GM18498 (cell line): ENCODE results near the gene SMIM12.

ENCODE experiments used
- ATAC-seq: cut with Tn5 transposase; IDR thresholded peaks from one replicate; pipeline ENCODE4 v1.9.1; 2021; ENCODE audit warnings: mild to moderate bottlenecking, moderate library complexity; ENCODE audit not compliant: unreplicated experiment

The SMIM12 gene, protein sequence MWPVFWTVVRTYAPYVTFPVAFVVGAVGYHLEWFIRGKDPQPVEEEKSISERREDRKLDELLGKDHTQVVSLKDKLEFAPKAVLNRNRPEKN

DNA sequence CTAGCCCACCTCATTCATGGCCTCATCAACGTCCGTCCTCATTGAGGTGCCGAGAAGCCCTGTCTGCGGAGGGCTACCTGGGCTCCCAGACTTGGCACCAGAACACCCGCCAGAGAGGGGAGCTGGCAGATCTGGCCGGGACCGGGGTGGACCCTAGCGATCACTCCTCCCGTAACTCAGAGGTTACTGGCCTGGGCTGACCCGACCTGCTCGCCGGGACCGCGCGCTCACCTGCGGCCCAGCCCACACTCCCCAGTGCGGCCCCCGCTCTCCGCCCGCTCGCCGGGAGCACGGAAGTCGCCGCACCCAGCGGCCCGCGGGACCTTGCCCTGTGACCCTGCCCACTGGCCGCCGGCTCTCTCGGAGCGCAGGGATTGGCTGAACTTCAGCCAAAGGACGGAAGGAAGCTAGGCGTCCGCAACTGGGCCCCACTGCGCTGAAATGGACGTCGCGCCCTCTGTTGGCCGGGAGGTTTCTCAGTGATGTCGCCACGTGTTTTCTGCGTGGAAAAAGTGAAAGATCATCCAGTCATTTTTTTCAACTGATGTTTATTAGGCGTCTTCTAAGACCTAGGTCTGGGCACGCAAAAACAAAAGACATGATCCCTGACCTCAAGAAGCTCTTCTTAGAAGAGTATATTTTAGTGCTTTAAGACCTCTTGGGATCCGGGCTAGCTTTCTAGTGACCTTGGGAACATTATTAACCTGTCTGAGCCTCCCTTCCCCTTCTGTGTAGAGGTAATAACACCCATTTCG is at the start of gene SMIM12:
TSS of gene SMIM12 (minus strand) at position 304 of the 755 bp plus-strand sequence. CDS start 3,772 bp downstream, outside the sequence.
- peak; percentile 96 for ATAC-seq

DNA sequence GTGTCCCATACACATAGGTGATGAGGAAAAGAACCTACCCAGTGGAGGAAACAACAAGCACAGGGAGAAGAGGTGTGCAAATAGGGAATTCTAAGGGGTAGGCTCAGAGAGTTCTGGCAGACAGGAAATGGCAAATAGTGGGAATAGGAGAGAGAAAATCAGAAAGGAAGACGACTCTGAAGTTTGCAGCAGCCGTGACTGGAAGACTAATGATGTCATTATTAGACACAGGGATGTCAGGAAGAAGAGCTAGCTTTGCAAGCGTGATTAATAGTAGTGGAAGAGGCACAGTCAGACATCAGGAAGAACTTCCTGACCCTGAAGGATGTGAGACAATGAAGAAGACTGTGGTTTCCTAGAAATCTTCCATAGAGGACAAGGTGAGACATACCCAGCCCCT is 48.8 kb upstream of the SMIM12 start:
- ATAC-seq, result no peak

DNA sequence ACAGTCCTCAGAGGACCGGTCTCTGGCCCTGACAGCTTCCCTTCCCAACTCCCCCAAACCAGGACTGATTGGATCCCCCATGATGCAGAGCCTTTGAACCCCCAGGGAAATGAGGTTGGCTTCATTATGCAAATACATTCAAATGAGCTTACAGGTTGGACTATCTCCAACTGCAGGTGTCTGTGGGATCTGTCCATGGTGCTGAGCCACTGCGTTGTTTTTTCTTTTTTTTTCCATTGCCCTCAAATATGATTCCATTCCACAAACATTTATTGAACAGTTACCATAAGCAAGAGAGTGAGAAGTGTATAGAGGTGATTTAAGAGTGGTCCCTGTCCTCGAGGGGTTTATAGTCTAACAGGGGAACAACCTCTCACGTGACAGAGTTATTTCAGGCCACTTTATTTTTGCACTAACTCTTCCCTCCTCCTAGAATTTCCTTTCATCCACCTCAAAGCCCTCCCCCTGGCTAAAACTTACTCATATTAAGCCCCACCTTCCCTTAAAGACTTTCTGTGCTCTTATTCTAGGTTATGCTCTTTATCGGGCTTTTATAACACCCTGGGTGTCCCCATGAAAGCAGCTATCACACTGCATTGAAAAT is 48.0 kb upstream of the SMIM12 start:
- ATAC-seq, result no peak

DNA sequence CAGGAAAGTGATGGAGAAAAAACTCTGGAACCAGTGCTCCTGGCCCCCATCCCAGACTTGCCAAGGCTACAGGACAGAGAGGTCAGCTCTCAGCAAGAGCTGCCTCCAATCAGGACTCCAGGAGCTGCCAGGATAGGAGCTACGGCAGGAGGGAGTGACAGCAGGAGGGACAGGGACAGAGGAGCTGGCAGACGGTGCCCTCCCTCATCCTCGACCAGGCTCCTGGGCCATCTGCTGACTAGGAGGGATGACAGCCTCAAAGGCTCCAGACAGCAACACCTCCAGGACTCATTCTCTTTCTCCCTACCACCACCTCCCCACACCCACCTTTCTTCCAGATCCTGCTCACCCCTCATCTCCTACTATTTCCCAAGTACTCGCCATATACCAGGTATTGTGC is 47.2 kb upstream of the SMIM12 start:
- ATAC-seq, result no peak

DNA sequence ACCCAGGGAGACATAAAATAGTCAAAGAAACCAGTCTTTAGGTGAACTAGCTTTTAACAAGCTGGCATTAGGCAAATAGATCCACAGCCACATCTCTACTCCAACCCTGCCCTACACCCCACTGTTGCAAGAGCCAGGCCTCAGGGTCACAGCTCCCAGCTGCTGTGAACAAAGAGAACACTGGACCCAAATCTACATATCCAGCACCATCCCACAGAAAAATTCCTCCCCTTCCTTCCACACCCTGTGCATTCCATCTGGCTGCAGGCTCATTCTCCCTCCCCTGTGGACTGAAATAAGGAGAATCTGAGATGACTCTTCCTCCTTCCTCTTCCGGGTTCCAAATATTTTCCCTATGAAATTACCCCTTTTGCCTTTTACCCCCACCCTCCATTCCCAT is 46.7 kb upstream of the SMIM12 start:
- no peak for ATAC-seq

DNA sequence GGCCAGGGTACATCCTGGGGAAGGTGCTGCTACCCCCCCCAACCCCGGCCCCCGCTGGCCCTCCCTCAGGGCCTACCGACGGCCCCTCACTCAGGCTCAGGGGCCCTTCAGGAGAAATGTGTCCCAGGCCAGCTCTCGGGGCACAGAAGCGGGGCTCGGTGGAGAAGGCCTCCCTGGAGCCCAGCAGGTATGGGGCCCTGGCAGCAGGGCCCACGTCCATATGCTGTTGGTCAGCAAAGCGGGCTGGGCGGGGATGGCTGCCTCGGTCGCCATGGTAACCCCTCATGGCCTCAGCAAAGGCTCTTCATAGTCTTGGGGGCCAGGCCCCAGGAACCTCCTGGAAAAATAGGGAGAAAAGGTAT is 45.5 kb upstream of the SMIM12 start:
- ATAC-seq, result no peak

DNA sequence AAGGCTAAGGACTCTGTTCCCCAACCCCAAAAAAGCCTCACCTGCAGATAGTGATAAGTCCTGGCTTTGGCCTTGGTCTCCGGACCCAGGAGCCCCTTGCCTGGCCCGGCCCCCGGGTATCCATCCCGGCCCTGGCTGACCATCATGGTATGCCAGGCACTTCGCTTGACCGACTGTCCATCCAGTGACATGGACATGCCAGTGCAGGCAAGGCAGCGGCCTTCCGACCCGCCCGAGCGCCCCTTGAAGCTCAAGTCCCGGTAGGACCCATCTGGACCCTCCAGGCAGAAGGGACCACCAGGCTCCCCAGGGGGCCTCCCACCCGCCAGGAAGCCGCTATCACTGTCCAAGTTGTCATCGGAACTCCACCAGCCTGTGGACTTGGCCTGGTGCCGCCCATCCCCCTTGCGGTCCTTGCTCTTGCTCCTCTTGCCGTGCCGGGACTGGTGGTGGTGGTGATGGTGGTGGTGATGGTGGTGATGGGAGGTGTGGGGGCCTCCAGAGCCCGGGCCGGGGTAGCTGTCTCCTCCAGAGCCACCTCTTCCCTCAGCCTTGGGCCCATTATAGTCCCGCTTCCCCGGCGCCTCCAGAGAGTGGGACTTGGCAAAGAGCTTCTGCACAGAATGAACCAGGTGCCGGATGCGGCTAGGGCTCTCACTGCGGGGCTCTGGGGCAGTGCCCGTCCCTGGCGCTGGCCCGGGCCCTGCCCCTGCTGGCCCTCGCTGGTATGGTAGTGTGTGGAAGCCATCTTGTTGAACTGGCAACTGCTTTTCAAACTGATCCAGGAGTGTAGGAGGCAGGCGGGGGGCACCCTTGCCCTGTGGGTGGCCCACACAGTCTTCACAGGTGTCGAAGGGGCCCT is 44.9 kb upstream of the SMIM12 start:
- no peak for ATAC-seq

DNA sequence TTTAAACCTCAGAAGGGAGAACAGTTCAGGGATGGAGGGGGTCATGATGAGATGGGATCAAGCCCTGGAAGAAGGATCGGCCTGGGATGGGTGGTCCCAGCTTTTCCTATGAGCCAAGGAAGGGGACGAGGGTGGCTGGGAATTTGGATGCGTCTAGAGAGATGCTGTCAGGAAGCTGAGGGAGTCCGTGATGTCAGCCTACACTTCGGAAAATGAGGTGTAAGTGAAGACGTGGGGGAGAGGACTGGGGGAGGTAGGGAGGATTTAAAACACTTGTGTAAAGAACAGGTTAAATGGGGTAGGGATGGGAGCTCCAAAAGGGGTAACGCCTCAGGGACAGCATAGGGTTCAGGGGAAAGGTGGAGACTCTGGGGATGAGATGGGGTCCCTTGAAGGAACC is 42.4 kb upstream of the SMIM12 start:
- ATAC-seq, result no peak

DNA sequence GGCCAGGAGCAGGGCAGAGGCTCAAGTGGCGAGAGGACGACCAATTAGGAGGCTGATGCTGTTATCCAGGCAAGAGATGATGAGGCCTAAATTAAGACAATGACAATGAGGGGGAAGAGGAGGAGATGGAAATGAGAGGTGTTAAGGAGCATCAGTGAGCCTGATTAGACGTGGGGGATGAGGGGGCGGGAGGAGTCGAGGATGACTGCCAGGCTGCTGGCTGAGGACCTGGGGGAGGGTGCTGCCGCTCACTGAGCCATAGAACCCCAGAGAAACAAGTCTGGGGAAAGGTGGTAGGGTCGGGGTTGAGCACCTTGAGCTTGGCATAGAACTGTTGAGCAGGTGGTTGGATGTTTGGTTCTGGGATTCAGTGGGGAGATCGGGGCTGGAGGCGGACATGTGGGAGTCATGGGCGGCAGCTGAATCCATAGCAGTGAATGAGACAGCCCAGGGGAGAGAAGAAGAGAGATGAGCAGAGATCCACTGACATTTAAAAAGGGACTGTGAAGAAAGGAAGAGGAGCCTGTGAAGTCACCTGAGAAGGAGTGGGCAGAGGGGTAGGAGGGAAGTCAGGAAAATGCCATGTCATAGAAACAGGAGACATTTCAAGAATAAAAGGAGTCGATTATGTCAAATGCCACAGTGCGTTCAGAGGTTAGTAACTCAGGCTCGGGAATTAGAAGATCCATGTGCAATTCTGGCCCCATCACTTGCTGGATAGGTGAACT is 41.4 kb upstream of the SMIM12 start:
- no peak for ATAC-seq

DNA sequence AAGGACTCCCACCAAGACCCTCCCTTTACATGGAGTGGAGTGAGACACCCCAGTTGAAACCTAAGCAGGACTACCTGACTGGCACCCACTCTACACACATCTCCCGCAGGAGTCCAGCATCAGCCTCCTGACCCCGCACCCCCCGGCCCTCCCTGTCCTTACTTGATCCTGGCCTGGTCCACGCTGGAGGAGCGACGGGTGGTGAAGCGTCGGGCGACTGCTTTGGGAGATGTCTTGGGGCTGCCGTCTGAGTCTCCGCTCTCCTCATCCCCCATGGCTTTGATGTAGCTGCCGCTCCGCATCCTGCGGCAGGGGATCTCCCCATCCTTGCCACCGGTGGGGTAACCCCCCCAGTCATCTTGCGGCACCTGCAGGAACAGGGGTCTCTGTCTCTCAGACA is 40.4 kb upstream of the SMIM12 start:
- no peak for ATAC-seq

DNA sequence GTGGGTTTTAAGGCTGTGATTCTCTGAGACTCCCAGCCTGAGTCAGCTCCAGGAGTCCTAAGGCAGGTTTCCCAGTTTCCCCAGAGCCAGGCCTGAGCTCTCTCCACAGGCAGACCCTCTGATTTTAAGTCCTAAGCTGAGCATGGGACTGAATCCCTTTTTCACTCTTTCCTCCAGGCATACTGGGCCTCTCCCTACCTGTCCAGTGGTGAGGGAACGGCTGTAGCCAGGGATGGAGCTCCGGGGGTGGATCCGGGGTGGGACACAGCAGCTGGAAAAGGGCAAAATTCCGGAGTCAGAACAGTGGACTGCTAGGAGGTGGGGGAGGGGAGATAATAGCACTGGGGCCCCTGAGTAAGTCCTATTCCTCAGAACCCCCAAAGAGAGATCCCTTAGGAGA is 39.9 kb upstream of the SMIM12 start:
- ATAC-seq, result no peak

DNA sequence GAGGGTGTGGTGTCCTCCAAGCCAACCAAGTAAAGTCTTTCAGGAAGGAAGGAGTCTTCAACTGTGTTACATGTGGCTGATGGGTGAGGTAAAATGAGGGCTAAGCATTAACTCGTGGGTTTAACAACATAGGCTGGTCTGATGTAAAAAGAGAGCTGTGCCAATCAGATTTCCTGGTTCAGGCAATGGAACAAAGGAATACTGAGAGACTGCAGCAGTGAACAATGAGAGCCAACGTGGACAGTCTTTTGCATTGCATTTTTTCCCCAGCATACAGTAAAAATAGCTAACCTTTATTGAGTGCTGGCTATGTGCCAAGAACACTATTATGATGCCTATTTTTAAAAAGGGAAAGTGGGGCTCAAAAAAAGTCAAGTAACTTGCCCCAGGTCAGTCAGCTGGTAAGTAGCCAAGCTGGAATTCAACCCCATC is 38.8 kb upstream of the SMIM12 start:
- no peak for ATAC-seq

DNA sequence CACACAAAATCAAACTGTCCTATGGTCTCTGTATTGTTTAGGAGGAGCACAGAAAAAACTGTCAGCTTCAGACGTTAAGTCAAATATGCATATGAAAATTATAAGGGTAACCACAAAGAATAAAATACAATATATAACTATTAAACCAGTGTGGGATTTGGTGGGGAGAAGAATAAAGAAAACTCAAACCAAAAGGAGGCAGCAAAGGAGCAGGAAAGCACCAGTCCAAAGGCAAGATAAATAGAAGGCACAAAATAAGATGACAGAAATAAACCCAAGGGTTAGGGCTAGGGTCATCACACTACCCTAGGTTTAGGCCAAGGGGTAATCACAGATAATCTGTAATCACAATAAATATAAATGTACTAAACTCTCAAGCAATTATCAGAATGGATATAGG is 37.1 kb upstream of the SMIM12 start:
- ATAC-seq, result no peak

DNA sequence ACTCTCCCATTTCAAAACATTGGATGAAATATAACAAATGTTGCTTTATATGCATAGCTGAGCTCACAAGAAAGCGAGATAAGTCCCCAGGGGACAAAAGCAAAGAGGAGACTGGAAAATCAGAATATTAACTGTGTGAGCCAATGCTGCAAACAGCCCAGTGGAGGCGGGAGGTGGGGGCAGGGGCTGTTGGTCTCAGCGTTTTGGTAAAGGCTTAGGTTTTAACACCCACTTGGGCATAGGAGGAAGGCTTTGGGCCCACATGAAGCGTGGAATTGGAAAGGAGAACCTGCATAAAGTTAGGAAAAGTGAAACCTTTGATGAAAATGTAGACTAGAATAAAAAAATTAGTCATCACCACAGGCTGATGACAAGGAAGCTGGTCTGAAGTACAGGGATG is 30.2 kb upstream of the SMIM12 start:
- no peak for ATAC-seq

DNA sequence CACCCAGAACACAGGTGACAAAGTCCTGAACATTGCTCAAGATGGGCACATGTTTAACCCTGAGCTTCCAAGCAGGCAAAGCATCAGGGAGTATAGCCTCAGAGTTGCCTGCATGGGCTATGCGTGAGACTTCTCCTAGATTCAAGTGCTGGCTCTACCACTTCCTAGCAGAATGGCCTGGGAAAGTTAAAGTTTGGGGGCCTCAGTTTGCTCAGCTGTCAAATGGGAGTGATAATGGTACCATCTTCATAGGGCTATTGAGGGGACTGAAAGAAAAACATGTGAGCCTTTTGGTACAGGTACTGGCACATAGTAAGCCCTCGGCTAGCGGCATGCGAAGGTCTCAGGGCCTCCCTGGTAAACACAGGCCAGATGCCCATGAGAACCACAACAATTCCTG is 28.0 kb upstream of the SMIM12 start:
- no peak for ATAC-seq

DNA sequence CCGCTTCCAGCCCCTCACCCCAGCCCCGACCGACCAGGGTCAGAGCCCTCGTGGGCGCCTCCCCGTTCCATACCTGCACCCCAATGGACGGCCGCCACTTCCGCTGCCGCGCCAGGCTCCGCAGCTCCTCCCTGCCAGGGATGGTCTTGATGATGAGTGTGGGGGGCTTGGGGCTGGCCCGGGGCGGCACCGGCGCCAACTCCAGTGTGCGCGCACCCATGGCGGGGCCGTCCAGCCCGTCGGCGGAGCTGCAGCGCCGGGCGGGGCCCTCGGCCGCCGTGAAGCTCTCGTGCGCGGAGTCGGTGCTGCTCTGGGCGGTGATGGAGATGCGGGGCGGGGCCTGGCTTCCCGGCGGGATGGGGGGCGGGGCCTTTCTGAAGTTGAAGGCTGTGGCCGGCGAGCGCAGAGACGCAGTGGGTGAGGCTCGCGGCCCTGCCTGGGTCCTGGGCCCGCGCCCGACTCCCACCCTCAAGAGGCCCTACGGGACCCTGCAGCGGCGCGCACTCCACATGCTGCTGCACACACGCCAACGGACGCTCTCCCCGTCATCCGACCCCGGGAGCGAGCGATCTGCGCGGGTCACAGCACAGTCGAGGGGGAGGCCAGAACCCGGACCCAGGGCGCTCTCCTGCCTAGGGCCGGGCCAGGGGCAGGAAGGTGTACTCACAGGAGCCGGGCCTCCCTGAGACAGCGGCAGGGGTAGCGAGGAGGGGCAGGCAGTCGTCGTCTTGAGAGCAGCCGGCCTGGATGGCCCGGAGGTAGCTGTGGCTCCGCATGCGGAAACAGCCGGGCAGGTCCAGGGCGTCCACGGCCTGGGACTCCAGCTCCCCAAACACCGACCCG is 26.1 kb upstream of the SMIM12 start:
- no peak for ATAC-seq

DNA sequence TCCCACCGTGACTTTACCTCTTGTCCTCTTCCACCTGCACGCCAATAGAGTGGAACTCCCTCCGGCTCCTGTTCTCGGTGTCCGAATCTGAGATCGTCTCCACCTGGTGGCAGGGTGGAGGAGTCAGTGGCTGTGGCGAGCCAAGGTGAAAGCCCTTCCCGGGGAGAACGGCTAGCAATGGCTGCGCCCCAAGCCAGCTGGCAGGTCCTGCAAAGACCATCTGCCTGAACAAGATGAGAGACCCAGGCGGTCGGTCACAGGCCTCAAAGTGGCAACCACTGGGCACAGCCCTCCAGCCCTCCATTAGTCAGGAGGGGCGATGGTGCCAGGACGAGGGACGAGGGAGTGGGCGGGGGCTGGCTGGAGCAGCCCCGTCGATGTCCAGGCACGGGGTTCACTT is 25.4 kb upstream of the SMIM12 start:
- ATAC-seq, result no peak

DNA sequence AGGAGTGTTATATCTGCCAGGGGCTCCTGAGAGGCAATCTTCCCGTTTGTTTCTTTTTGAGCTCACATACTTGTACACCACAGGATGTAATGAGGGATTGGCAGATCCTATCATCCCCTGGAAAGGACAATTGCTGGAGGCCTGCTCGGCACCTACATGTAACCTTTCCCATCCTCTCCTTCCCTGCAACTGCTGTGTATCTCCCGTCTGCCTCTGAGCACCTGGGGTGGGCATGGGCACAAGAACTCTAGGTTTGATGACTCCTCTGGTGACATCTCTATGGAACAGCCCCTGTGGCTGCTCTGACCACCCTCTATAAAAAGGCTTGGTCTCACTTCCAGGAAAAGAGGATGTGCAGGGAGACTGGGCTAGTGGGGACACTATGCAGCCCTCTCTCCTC is 25.0 kb upstream of the SMIM12 start:
- ATAC-seq, result no peak

DNA sequence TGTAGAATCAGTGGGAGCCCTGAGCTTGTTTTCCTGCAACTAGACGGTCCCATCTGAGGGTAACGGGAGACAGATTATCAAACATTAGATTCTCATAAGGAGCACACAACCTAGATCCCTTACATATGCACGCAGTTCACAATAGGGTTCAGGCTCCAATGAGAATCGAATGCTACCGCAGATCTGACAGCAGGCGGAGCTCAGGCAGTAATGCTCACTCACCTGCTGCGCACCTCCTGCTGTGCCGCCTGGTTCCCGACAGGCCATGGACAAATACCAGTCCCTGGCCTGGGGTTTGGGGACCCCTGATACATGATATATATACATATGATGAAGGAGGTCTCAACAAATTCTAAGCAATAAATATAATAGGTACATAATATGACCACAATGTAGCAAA is 19.7 kb upstream of the SMIM12 start:
- no peak for ATAC-seq

DNA sequence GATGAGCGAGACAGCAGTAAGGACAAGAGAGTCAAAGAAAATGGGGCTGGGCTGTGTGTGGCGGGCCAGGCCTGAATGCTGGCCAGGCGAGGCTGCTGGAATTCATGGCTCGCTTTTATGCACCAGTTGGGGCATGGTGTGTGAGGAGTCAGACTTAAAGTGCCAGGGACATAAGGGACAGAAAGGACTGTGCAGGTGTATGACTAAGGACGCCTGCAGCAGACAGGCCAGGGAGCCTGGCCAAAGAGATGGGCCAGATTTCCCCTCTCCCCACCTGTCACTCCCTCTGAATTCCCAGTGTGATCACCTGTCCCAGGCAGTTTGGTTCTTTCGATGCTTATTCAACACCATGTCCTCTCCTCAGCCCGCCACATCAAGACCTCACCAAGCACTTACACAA is 16.9 kb upstream of the SMIM12 start:
- ATAC-seq, result no peak
